Immature natural killer cell (primary cell): ENCODE measurements around the gene PCDHB10. TPM values are rescaled to one million over a fixed set of nuclear protein-coding genes. Genes with fewer than 3 reads are reported as not detected.
"Not testable (repeated sequence)": the region's sequence is repeated elsewhere in the genome, so short reads cannot be mapped to it uniquely, and the experiment has no call there.

ENCODE experiments used
- DNase-seq, 3 donors: peaks; one replicate each; pipeline ENCODE4 v3.0.0; 2022; ENCODE audit warnings: mixed read lengths in 1 of 3
- H3K27ac Mint-ChIP-seq, 6 donors: one replicate each; pipeline ENCODE4 v1.8.0; 2020; ENCODE audit warnings: mixed read lengths in 6 of 6, mild to moderate bottlenecking in 5 of 6, inconsistent platforms in 4 of 6, moderate library complexity in 3 of 6
- H3K27me3 Mint-ChIP-seq, 3 donors: one replicate each; pipeline ENCODE4 v1.8.0; 2020 to 2021; ENCODE audit warnings: low read depth in 3 of 3, mild to moderate bottlenecking in 3 of 3, mixed read lengths in 3 of 3, moderate library complexity in 3 of 3, inconsistent platforms in 1 of 3
- H3K36me3 Mint-ChIP-seq, 3 donors: one replicate each; pipeline ENCODE4 v1.8.0; 2020; ENCODE audit warnings: mixed read lengths in 3 of 3, inconsistent platforms in 2 of 3, mild to moderate bottlenecking in 2 of 3
- H3K4me1 Mint-ChIP-seq, 2 donors: one replicate each; pipeline ENCODE4 v1.8.0; 2020; ENCODE audit warnings: inconsistent platforms in 2 of 2, mild to moderate bottlenecking in 2 of 2, mixed read lengths in 2 of 2, moderate library complexity in 1 of 2
- H3K4me3 Mint-ChIP-seq, 5 donors: one replicate each; pipeline ENCODE4 v1.8.0; 2020; ENCODE audit warnings: mild to moderate bottlenecking in 5 of 5, mixed read lengths in 5 of 5, inconsistent platforms in 3 of 5, moderate library complexity in 3 of 5
- H3K9me3 Mint-ChIP-seq, 6 donors: one replicate each; pipeline ENCODE4 v1.8.0; 2020; ENCODE audit warnings: mild to moderate bottlenecking in 6 of 6, mixed read lengths in 6 of 6, inconsistent platforms in 4 of 6, moderate library complexity in 3 of 6
- polyA plus RNA-seq, 3 donors: library from polyadenylated mRNA; unstranded; fragments of 300-500 nt; fragmentation: Illumina TruSeq; gene quantifications; one replicate each; pipeline ENCODE4 v1.2.3, GENCODE V29; 2021

Gene PCDHB10
- polyA plus RNA-seq, 3 donors from 2014 or later: not detected

- H3K27me3 Mint-ChIP-seq: peaks cover 6 to 18% (median 10%) of the 10 kb centered on the region in 3 donors
- H3K4me1 Mint-ChIP-seq, H3K27ac Mint-ChIP-seq, H3K4me3 Mint-ChIP-seq, DNase-seq, H3K36me3 Mint-ChIP-seq: not testable (repeated sequence)
- H3K9me3 Mint-ChIP-seq: peaks cover 5 to 16% (median 12%) of the 10 kb centered on the region in 6 donors
Measured at GRCh38 chr5:141177577-141178191, 14.5 kb upstream of the PCDHB10 start, which contains the start of gene PCDHB8. Gene PCDHB8, plus strand, starts transcription at chr5:141177790. Its CDS starts 245 bp downstream, at chr5:141178035.

DNA sequence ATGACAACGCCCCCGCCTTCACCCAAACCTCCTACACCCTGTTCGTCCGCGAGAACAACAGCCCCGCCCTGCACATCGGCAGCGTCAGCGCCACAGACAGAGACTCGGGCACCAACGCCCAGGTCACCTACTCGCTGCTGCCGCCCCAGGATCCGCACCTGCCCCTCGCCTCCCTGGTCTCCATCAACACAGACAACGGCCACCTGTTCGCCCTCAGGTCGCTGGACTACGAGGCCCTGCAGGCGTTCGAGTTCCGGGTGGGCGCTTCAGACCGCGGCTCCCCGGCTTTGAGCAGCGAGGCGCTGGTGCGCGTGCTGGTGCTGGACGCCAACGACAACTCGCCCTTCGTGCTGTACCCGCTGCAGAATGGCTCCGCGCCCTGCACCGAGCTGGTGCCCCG lies 12.8 kb upstream of the PCDHB10 start:
- peaks cover 2 to 20% (median 10%) of the 10 kb centered on the region in 3 donors for H3K27me3 Mint-ChIP-seq
- not testable (repeated sequence) for H3K36me3 Mint-ChIP-seq, H3K4me3 Mint-ChIP-seq, H3K27ac Mint-ChIP-seq, H3K4me1 Mint-ChIP-seq, DNase-seq
- peaks cover 3 to 20% (median 16%) of the 10 kb centered on the region in 6 donors for H3K9me3 Mint-ChIP-seq

DNA sequence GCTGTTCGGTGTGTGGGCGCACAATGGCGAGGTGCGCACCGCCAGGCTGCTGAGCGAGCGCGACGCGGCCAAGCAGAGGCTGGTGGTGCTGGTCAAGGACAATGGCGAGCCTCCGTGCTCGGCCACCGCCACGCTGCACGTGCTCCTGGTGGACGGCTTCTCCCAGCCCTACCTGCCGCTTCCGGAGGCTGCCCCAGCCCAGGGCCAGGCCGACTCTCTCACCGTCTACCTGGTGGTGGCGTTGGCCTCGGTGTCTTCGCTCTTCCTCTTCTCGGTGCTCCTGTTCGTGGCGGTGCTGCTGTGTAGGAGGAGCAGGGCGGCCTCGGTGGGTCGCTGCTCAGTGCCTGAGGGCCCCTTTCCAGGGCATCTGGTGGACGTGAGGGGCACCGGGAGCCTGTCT lies 12.3 kb upstream of the PCDHB10 start:
- not testable (repeated sequence) for H3K36me3 Mint-ChIP-seq, H3K4me1 Mint-ChIP-seq, DNase-seq, H3K4me3 Mint-ChIP-seq, H3K27ac Mint-ChIP-seq
- H3K27me3 Mint-ChIP-seq: peaks cover 2 to 21% (median 10%) of the 10 kb centered on the region in 3 donors
- peaks cover 4 to 23% (median 20%) of the 10 kb centered on the region in 6 donors for H3K9me3 Mint-ChIP-seq

DNA sequence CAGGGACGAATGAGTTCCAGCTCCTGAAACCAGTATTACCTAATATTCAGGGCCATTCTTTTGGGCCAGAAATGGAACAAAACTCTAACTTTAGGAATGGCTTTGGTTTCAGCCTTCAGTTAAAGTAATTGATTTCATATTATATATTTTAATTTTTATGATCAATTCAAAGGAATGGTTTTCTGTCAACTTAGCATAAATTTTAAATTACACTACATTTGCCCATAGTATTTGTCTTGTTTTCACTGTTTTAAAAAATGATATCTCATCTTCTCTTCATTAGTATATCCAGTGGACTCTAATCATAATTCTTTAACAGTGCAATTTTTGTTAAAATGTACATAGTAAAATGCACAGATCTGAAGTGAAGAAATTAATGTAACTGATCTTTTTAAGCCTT lies 11.8 kb upstream of the PCDHB10 start:
- no peak overlapping the region for H3K4me3 Mint-ChIP-seq
- H3K4me1 Mint-ChIP-seq: no peaks in the 10 kb centered on the region
- peaks cover 0 to 13% (median 4%) of the 10 kb centered on the region in 3 donors for H3K36me3 Mint-ChIP-seq
- peaks cover 2 to 21% (median 6%) of the 10 kb centered on the region in 3 donors for H3K27me3 Mint-ChIP-seq
- no peak overlapping the region for H3K27ac Mint-ChIP-seq
- no peak for DNase-seq
- H3K9me3 Mint-ChIP-seq: peaks cover 7 to 26% (median 19%) of the 10 kb centered on the region in 6 donors

GRCh38 chr5:141182248-141182647 lies 9.9 kb upstream of the PCDHB10 start, which contains the start of gene PCDHB16:
Gene PCDHB16, plus strand, starts transcription at chr5:141182387. Its CDS starts 173 bp downstream, at chr5:141182560.
- Mint-ChIP-seq H3K9me3 (peaks cover 12 to 33% (median 23%) of the 10 kb centered on the region in 6 donors), H3K4me1 (peaks cover 3 to 6% of the 10 kb centered on the region in 2 donors)

DNA sequence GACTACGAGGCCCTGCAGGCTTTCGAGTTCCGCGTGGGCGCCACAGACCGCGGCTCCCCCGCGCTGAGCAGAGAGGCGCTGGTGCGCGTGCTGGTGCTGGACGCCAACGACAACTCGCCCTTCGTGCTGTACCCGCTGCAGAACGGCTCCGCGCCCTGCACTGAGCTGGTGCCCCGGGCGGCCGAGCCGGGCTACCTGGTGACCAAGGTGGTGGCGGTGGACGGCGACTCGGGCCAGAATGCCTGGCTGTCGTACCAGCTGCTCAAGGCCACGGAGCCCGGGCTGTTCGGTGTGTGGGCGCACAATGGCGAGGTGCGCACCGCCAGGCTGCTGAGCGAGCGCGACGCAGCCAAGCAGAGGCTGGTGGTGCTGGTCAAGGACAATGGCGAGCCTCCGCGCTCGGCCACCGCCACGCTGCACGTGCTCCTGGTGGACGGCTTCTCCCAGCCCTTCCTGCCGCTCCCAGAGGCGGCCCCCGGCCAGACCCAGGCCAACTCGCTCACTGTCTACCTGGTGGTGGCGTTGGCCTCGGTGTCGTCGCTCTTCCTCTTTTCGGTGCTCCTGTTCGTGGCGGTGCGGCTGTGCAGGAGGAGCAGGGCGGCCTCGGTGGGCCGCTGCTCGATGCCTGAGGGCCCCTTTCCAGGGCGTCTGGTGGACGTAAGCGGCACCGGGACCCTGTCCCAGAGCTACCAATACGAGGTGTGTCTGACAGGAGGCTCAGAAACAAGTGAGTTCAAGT lies 7.9 kb upstream of the PCDHB10 start:
- H3K27me3 Mint-ChIP-seq: peaks cover 5 to 28% (median 12%) of the 10 kb centered on the region in 3 donors
- H3K4me3 Mint-ChIP-seq, DNase-seq: not testable (repeated sequence)

More at GRCh38 chr5:141182248-141182647, 9.9 kb upstream of the PCDHB10 start, which contains the start of gene PCDHB16:
- DNase-seq: no peak
- Mint-ChIP-seq H3K36me3 (peaks cover 4 to 13% (median 4%) of the 10 kb centered on the region in 3 donors), H3K27ac (no peak within 1 kb of the TSS), H3K4me3 (no peak within 1 kb of the TSS), H3K27me3 (peaks cover 4 to 21% (median 8%) of the 10 kb centered on the region in 3 donors)

GRCh38 chr5:141186897-141187512 lies 5.1 kb upstream of the PCDHB10 start, which contains the start of gene PCDHB9:
Gene PCDHB9, plus strand, starts transcription at chr5:141187161. Its CDS starts 158 bp downstream, at chr5:141187319.
- peaks cover 4 to 36% (median 19%) of the 10 kb centered on the region in 3 donors for H3K27me3 Mint-ChIP-seq
- H3K27ac Mint-ChIP-seq: no peak within 1 kb of the TSS
- peak in 1 of 3 donors; percentile 10 for DNase-seq
- peaks cover 4 to 17% (median 4%) of the 10 kb centered on the region in 3 donors for H3K36me3 Mint-ChIP-seq
- H3K9me3 Mint-ChIP-seq: peaks cover 14 to 69% (median 29%) of the 10 kb centered on the region in 6 donors
- H3K4me1 Mint-ChIP-seq: peaks cover 5 to 6% of the 10 kb centered on the region in 2 donors
- peak within 1 kb of the TSS in 4 of 5 donors; percentile 0 to 52 (median 40) for H3K4me3 Mint-ChIP-seq

More for the DNA sequence above, 7.9 kb upstream of the PCDHB10 start:
- not testable (repeated sequence) for H3K4me1 Mint-ChIP-seq, H3K27ac Mint-ChIP-seq
- Mint-ChIP-seq H3K9me3 (peaks cover 17 to 46% (median 27%) of the 10 kb centered on the region in 6 donors), H3K36me3 (peaks cover 4 to 13% (median 4%) of the 10 kb centered on the region in 3 donors)

- not testable (repeated sequence) for H3K27ac Mint-ChIP-seq, H3K4me1 Mint-ChIP-seq, DNase-seq
- peaks cover 6 to 33% (median 18%) of the 10 kb centered on the region in 3 donors for H3K27me3 Mint-ChIP-seq
- peaks cover 11 to 66% (median 32%) of the 10 kb centered on the region in 6 donors for H3K9me3 Mint-ChIP-seq
- H3K36me3 Mint-ChIP-seq: peaks cover 3 to 13% (median 4%) of the 10 kb centered on the region in 3 donors
- peak overlapping the region in 1 of 5 donors; percentile 2 for H3K4me3 Mint-ChIP-seq
Measured at GRCh38 chr5:141188682-141189081, 3.5 kb upstream of the PCDHB10 start.

DNA sequence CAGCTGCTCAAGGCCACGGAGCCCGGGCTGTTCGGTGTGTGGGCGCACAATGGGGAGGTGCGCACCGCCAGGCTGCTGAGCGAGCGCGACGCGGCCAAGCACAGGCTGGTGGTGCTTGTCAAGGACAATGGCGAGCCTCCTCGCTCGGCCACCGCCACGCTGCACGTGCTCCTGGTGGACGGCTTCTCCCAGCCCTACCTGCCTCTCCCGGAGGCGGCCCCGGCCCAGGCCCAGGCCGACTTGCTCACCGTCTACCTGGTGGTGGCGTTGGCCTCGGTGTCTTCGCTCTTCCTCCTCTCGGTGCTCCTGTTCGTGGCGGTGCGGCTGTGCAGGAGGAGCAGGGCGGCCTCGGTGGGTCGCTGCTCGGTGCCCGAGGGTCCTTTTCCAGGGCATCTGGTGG lies 3.0 kb upstream of the PCDHB10 start:
- peaks cover 10 to 65% (median 32%) of the 10 kb centered on the region in 6 donors for H3K9me3 Mint-ChIP-seq

DNA sequence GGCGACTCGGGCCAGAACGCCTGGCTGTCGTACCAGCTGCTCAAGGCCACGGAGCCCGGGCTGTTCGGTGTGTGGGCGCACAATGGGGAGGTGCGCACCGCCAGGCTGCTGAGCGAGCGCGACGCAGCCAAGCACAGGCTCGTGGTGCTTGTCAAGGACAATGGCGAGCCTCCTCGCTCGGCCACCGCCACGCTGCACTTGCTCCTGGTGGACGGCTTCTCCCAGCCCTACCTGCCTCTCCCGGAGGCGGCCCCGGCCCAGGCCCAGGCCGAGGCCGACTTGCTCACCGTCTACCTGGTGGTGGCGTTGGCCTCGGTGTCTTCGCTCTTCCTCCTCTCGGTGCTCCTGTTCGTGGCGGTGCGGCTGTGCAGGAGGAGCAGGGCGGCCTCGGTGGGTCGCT lies 2.2 kb downstream of the PCDHB10 start:
- H3K9me3 Mint-ChIP-seq: peaks cover 13 to 75% (median 38%) of the 10 kb centered on the region in 6 donors
- H3K4me1 Mint-ChIP-seq: not testable (repeated sequence)

More for the DNA sequence above, 3.0 kb upstream of the PCDHB10 start:
- not testable (repeated sequence) for H3K27ac Mint-ChIP-seq, H3K4me3 Mint-ChIP-seq, DNase-seq, H3K4me1 Mint-ChIP-seq
- peaks cover 6 to 33% (median 18%) of the 10 kb centered on the region in 3 donors for H3K27me3 Mint-ChIP-seq
- H3K36me3 Mint-ChIP-seq: peaks cover 3 to 13% (median 4%) of the 10 kb centered on the region in 3 donors

GRCh38 chr5:141196363-141196762 lies 4.2 kb downstream of the PCDHB10 start:
- H3K4me1 Mint-ChIP-seq: peaks cover 0 to 1% of the 10 kb centered on the region in 2 donors
- H3K36me3 Mint-ChIP-seq: peaks cover 0 to 14% (median 9%) of the 10 kb centered on the region in 3 donors
- peaks cover 4 to 21% (median 8%) of the 10 kb centered on the region in 3 donors for H3K27me3 Mint-ChIP-seq
- no peak overlapping the region for H3K4me3 Mint-ChIP-seq
- no peak overlapping the region for H3K27ac Mint-ChIP-seq
- DNase-seq: no peak
- peaks cover 22 to 76% (median 41%) of the 10 kb centered on the region in 6 donors for H3K9me3 Mint-ChIP-seq

More for the DNA sequence above, 2.2 kb downstream of the PCDHB10 start:
- not testable (repeated sequence) for H3K4me3 Mint-ChIP-seq, DNase-seq, H3K36me3 Mint-ChIP-seq, H3K27ac Mint-ChIP-seq
- peaks cover 4 to 25% (median 12%) of the 10 kb centered on the region in 3 donors for H3K27me3 Mint-ChIP-seq

- Mint-ChIP-seq H3K4me3 (no peak within 1 kb of the TSS), H3K27ac (no peak within 1 kb of the TSS), H3K27me3 (peaks cover 2 to 21% (median 5%) of the 10 kb centered on the region in 3 donors), H3K4me1 (no peaks in the 10 kb centered on the region), H3K9me3 (peaks cover 15 to 66% (median 30%) of the 10 kb centered on the region in 6 donors), H3K36me3 (peaks cover 0 to 8% (median 6%) of the 10 kb centered on the region in 3 donors)
- DNase-seq: no peak
Measured at GRCh38 chr5:141199359-141200235, 7.4 kb downstream of the PCDHB10 start, which contains the start of gene PCDHB11. Gene PCDHB11, plus strand, starts transcription at chr5:141199627. Its CDS starts 148 bp downstream, at chr5:141199775.
